Panc1 (cell line): Measurements from ENCODE around the gene SLC13A5. TPM values are rescaled to one million over a fixed set of nuclear protein-coding genes. Genes with fewer than 3 reads are reported as not detected.

Experiments
- ATAC-seq: fragments of 200-7000 bp; cut with Tn5 transposase; 2 replicates; pipeline ENCODE4 v1.9.1; 2020; ENCODE audit warnings: mild to moderate bottlenecking, moderate library complexity
- BruUV-seq: library from RNA; stranded (reverse); fragments of 400-500 nt; replicated peaks from 2 replicates; lab custom pipeline; 2021; lab: Mats Ljungman, UMichigan
- CTCF ChIA-PET: fragments of 300-600 bp; sonication (Branson Sonifier 250); formaldehyde crosslinking; loops from one replicate; lab custom pipeline; 2022; ENCODE audit warnings: antibody characterized with exemption; lab: Charles Lee
- POLR2A ChIA-PET: fragments of 300-600 bp; sonication (Branson Sonifier 250); formaldehyde crosslinking; loops from one replicate; lab custom pipeline; 2022; ENCODE audit warnings: antibody characterized with exemption; lab: Charles Lee
- DNase-seq: peaks from one replicate; pipeline ENCODE4 v3.0.0-alpha.2; 2010; ENCODE audit warnings: low read depth, low spot score
- H3K27ac ChIP-seq: 2 replicates; pipeline ENCODE4 v1.5.1; 2011; ENCODE audit warnings: mild to moderate bottlenecking, low read length, inconsistent platforms
- H3K27me3 ChIP-seq: fragments of 200-500 bp; sonication (Bioruptor generic); 2 replicates; pipeline ENCODE4 v1.6.0; 2014; ENCODE audit warnings: low read length, inconsistent platforms; ENCODE audit not compliant: control insufficient read depth, insufficient read depth
- H3K36me3 ChIP-seq: fragments of 200-500 bp; sonication (Bioruptor generic); 2 replicates; pipeline ENCODE4 v1.5.1; 2014; ENCODE audit warnings: inconsistent platforms, mild to moderate bottlenecking, low read length, moderate library complexity; ENCODE audit not compliant: control insufficient read depth, insufficient read depth
- H3K4me1 ChIP-seq: 2 replicates; pipeline ENCODE4 v1.5.1; 2011; ENCODE audit warnings: inconsistent platforms, mild to moderate bottlenecking, low read length, moderate library complexity; ENCODE audit not compliant: control insufficient read depth, insufficient read depth
- H3K4me3 ChIP-seq, 2 experiments: 2 replicates each; pipeline ENCODE4 v1.5.1; 2011 to 2012; ENCODE audit warnings: low read depth in 2 of 2, low read length in 2 of 2, mild to moderate bottlenecking in 2 of 2, inconsistent platforms in 1 of 2, moderate library complexity in 1 of 2
- H3K9me3 ChIP-seq: fragments of 200-500 bp; sonication (Bioruptor generic); 2 replicates; pipeline ENCODE4 v1.5.1; 2014; ENCODE audit warnings: low read depth, mild to moderate bottlenecking, inconsistent platforms, low read length, moderate library complexity; ENCODE audit not compliant: control insufficient read depth, insufficient read depth
- POLR2AphosphoS5 ChIP-seq: IDR thresholded peaks from 2 replicates; pipeline ENCODE4 v1.6.1; 2012; ENCODE audit warnings: mild to moderate bottlenecking, low read depth, low read length, moderate library complexity
- REST ChIP-seq, 2 experiments: IDR thresholded peaks; 2 replicates each; pipeline ENCODE4 v1.6.1; 2011 to 2012; ENCODE audit warnings: low read depth in 2 of 2, control low read depth in 1 of 2, low read length in 1 of 2, mild to moderate bottlenecking in 1 of 2, moderate library complexity in 1 of 2; ENCODE audit not compliant: insufficient read depth in 1 of 2
- SIN3A ChIP-seq: IDR thresholded peaks from 2 replicates; pipeline ENCODE4 v1.6.1; 2012; ENCODE audit warnings: low read depth, mild to moderate bottlenecking, low read length, moderate library complexity, borderline replicate concordance; ENCODE audit not compliant: insufficient read depth
- TCF7L2 ChIP-seq: IDR thresholded peaks from 2 replicates; pipeline ENCODE4 v1.6.1; 2011; ENCODE audit warnings: mild to moderate bottlenecking, low read depth, low read length, inconsistent platforms
- in situ Hi-C: cut with HindIII; loops from 2 replicates; pipeline ENCODE4 v1.10.0; 2016; ENCODE audit warnings: low sequenced_read_pairs, low pct_unique_long_range_greater_than_20kb
- intact Hi-C: fragments of 100-400 bp; cut with micrococcal nuclease; formaldehyde crosslinking; loops from one replicate; pipeline ENCODE4 v1.10.0; 2022; ENCODE audit not compliant: unreplicated experiment
- microRNA-seq: library from miRNA; unstranded; fragments of <30 nt; microRNA quantifications from one replicate; pipeline ENCODE4 v1.1.0, GENCODE V29; 2020; ENCODE audit not compliant: unreplicated experiment
- total RNA-seq: library from RNA; stranded (reverse); gene quantifications from one replicate; pipeline ENCODE4 v1.2.1, GENCODE V29; 2021; ENCODE audit not compliant: unreplicated experiment
- TF ChIP-seq, protein P1 (sequence below): fragments of 450-650 bp; IDR thresholded peaks from 2 replicates; pipeline ENCODE4 v1.5.1; 2017; ENCODE audit warnings: mild to moderate bottlenecking

The SLC13A5 gene
- total RNA-seq, 1 experiment from 2014 or later = 0.26 TPM

- Histone ChIP-seq H3K27ac (no peak overlapping the region), H3K9me3 (no peaks in the 10 kb centered on the region), H3K4me1 (peaks cover 9% of the 10 kb centered on the region), H3K27me3 (no peaks in the 10 kb centered on the region), H3K36me3 (peaks cover 19% of the 10 kb centered on the region), H3K4me3 (no peak overlapping the region)
- no TSS peak for BruUV-seq
- DNase-seq (no peak), ATAC-seq (no peak)
- ChIA-PET POLR2A (no interaction called here), CTCF (no interaction called here)
- in situ Hi-C loops = no loop called here
- intact Hi-C loops = no loop called here
- TF ChIP-seq REST (IDR thresholded peaks at IDR 0.05; ENCODE audit: insufficient read depth in 1 of 2, low read depth in 2 of 2, low read length in 1 of 2) (peak; percentile 42 to 53; a peak in 2 of 4 replicates), POLR2AphosphoS5 (no peak)
Measured at GRCh38 chr17:6636616-6637457, 76.3 kb downstream of the SLC13A5 start.

GRCh38 chr17:6636105-6636504, 77.1 kb downstream of the SLC13A5 start:
- ChIA-PET CTCF (no interaction called here), POLR2A (no interaction called here)
- H3K27ac ChIP-seq = no peak overlapping the region

More at GRCh38 chr17:6636105-6636504, 77.1 kb downstream of the SLC13A5 start:
- H3K27me3 ChIP-seq = no peaks in the 10 kb centered on the region
- intact Hi-C loops (no loop called here), in situ Hi-C loops (no loop called here)
- H3K36me3 ChIP-seq = peaks cover 19% of the 10 kb centered on the region
- BruUV-seq = no TSS peak
- DNase-seq (no peak), ATAC-seq (no peak)
- TF ChIP-seq POLR2AphosphoS5 (no peak), REST (IDR thresholded peaks at IDR 0.05; ENCODE audit: insufficient read depth in 1 of 2, low read depth in 2 of 2, low read length in 1 of 2) (no peak), SIN3A (no peak), TCF7L2 (no peak)
- TF ChIP-seq, protein P1, sequence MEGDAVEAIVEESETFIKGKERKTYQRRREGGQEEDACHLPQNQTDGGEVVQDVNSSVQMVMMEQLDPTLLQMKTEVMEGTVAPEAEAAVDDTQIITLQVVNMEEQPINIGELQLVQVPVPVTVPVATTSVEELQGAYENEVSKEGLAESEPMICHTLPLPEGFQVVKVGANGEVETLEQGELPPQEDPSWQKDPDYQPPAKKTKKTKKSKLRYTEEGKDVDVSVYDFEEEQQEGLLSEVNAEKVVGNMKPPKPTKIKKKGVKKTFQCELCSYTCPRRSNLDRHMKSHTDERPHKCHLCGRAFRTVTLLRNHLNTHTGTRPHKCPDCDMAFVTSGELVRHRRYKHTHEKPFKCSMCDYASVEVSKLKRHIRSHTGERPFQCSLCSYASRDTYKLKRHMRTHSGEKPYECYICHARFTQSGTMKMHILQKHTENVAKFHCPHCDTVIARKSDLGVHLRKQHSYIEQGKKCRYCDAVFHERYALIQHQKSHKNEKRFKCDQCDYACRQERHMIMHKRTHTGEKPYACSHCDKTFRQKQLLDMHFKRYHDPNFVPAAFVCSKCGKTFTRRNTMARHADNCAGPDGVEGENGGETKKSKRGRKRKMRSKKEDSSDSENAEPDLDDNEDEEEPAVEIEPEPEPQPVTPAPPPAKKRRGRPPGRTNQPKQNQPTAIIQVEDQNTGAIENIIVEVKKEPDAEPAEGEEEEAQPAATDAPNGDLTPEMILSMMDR = no peak
- H3K4me3 ChIP-seq = no peak overlapping the region
- H3K9me3 ChIP-seq = no peaks in the 10 kb centered on the region
- H3K4me1 ChIP-seq = peaks cover 7% of the 10 kb centered on the region; the same call in 1 of the 2 replicates

Small RNA genes lying within 50 kb of the gene (microRNA-seq; reads per million reads assigned to microRNA genes)
- gene MIR4520-1 = not detected
- not detected for gene MIR4520-2

Other genes starting within 250 kb of the SLC13A5 start
- 0.44 TPM for gene PITPNM3, start 156.8 kb downstream of the SLC13A5 start, total RNA-seq
- gene KIAA0753, start 72.7 kb downstream of the SLC13A5 start, total RNA-seq = 13.0 TPM
- gene TXNDC17, start 72.3 kb downstream of the SLC13A5 start, total RNA-seq = 137 TPM
- 18.6 TPM for gene MED31, start 61.8 kb downstream of the SLC13A5 start, total RNA-seq
- gene C17orf100, start 61.6 kb downstream of the SLC13A5 start, total RNA-seq = 2.8 TPM
- gene XAF1, start 42.7 kb upstream of the SLC13A5 start, total RNA-seq = 3.5 TPM
- gene FBXO39, start 62.8 kb upstream of the SLC13A5 start, total RNA-seq = not detected
- gene TEKT1, start 118.4 kb upstream of the SLC13A5 start, total RNA-seq = not detected